SU-DHL-6 (cell line): ENCODE results near the gene SERPINA3.

Experiments
- EZH2phosphoT487 ChIP-seq: fragments of 200-600 bp; sonication (generic), shearing (Covaris generic); conservative IDR thresholded peaks from 2 replicates; pipeline ENCODE4 v1.6.1; 2018; ENCODE audit warnings: mild to moderate bottlenecking, antibody characterized with exemption, low read length, moderate library complexity, mixed read lengths
- TF ChIP-seq, protein P1 (sequence below): fragments of 200-600 bp; sonication (generic); IDR thresholded peaks from one replicate; pipeline ENCODE4 v1.5.1; 2017; ENCODE audit warnings: antibody characterized with exemption, mild to moderate bottlenecking, low read length, moderate library complexity; ENCODE audit not compliant: insufficient read depth, poor library complexity, severe bottlenecking

DNA sequence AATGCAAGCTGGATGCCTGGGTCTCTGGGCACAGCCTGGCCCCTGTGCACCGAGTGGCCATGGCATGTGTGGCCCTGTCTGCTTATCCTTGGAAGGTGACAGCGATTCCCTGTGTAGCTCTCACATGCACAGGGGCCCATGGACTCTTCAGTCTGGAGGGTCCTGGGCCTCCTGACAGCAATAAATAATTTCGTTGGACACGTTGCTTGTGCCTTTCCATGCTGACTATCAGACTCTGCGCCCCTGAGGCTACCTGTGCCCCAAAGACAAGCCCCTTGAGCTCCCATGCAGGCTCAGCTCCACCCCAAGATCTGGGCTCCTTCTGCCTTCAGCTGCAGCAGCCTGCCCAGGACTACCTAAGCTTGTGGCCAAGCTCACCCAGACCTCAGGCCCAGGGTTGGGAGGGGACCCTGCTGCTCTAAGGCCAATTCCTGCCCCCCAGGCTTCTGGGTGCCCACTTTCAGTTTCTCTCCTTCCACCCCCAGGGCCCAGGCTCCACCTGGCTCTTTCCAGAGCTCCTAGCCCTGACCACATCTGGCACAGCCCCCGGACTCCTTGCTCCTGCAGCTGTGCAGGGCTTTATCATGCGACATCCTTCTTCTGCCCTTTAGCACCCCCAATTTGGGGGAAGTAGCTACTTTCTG lies 11.8 kb downstream of the SERPINA3 start:
- TF ChIP-seq, protein P1, sequence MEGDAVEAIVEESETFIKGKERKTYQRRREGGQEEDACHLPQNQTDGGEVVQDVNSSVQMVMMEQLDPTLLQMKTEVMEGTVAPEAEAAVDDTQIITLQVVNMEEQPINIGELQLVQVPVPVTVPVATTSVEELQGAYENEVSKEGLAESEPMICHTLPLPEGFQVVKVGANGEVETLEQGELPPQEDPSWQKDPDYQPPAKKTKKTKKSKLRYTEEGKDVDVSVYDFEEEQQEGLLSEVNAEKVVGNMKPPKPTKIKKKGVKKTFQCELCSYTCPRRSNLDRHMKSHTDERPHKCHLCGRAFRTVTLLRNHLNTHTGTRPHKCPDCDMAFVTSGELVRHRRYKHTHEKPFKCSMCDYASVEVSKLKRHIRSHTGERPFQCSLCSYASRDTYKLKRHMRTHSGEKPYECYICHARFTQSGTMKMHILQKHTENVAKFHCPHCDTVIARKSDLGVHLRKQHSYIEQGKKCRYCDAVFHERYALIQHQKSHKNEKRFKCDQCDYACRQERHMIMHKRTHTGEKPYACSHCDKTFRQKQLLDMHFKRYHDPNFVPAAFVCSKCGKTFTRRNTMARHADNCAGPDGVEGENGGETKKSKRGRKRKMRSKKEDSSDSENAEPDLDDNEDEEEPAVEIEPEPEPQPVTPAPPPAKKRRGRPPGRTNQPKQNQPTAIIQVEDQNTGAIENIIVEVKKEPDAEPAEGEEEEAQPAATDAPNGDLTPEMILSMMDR = no peak
- TF ChIP-seq EZH2phosphoT487 = no peak
